ENCODE measurements around the gene ABCA7. TPM values are rescaled to one million over a fixed set of nuclear protein-coding genes. Genes with fewer than 3 reads are reported as not detected.

The ABCA7 gene
- total and polyA plus RNA-seq, 4 experiments from 2014 or later: 10.7 to 319 (median 162) TPM

DNA sequence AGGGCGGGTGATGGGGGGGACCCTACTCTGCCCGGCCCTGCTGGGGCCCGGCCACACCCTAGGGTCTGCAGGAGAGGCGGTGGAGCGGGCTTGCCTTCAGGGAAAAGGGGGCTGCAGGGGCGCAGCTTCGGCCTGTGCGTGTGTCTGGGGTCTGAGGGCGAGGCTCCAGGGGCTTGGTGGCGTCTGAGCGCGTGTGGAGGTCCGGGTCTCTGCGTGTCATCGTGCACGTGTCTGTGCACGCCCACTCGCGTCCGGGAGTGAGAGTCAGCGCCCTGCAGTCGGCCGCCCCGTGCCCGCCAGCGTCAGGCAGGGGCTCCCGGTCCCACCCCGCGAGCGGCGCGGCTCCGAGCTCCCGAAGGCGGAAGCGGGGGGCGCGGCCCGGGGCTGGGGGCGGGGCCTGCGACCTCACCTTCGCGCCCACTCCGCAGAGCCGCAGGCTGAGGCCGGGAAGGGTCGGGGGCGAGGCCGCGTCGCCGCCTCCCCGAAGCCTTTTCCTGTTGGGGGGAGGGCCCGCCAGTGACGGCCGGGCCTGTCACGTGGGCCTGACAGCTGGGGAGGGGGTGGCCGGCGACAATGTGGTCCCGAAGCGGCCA lies 26.9 kb downstream of the ABCA7 start, which contains the start of gene ARHGAP45:
Gene ARHGAP45, plus strand, starts transcription at position 420 of the 593 bp plus-strand sequence. CDS start 239 bp downstream, outside the sequence.
- ChIA-PET CTCF (ENCODE audit: partially characterized antibody) (interaction anchor here (0.7 to 5.7 kb wide), 17 partner anchors 9 to 199 kb away, joined by 3 to 219 read pairs (median 4); partner anchors contain the start of genes ABCA7 and CNN2), POLR2A (ENCODE audit: partially characterized antibody) (interaction anchor here (0.8 to 57.1 kb wide), 20 partner anchors 4 to 406 kb away, joined by 3 to 3893 read pairs (median 7); partner anchors contain the start of genes ABCA7, ARHGAP45, CIRBP and CNN2)
- H3K4me3 ChIP-seq (ENCODE audit: low read length in 2 of 2): peak within 1 kb of the TSS; percentile 85 to 92
- peak within 1 kb of the TSS; percentile 95 to 97 (median 96) for H3K27ac Mint-ChIP-seq
- H3K4me1 Mint-ChIP-seq: peaks cover 24 to 64% (median 42%) of the 10 kb centered on the region in 4 donors
- H3K27me3 Mint-ChIP-seq: no peaks in the 10 kb centered on the region
- no peaks in the 10 kb centered on the region for H3K27me3 ChIP-seq (ENCODE audit: insufficient read depth, low read length)
- H3K27ac ChIP-seq (ENCODE audit: low read depth, low read length): peak within 1 kb of the TSS; percentile 98
- peaks cover 0 to 5% (median 0%) of the 10 kb centered on the region in 8 donors for H3K9me3 Mint-ChIP-seq
- H3K4me1 ChIP-seq (ENCODE audit: insufficient read depth, low read length): peaks cover 59% of the 10 kb centered on the region
- peak within 1 kb of the TSS; percentile 88 to 97 (median 94) for H3K4me3 Mint-ChIP-seq
- intact Hi-C loops (cut with micrococcal nuclease): loop anchor here (1.0 to 2.0 kb wide), 4 partner anchors 26 to 46 kb away; partner anchors contain the start of genes GPX4, POLR2E, RNU6-2 and TMEM259
- peak; percentile 85 to 89 (median 87) for DNase-seq
- no peaks in the 10 kb centered on the region for H3K9me3 ChIP-seq (ENCODE audit: control insufficient read depth in 1 of 2, low read length in 2 of 2)
- H3K36me3 Mint-ChIP-seq: peaks cover 16 to 17% of the 10 kb centered on the region in 2 donors
- H3K36me3 ChIP-seq (ENCODE audit: insufficient read depth, low read length): peaks cover 8% of the 10 kb centered on the region

DNA sequence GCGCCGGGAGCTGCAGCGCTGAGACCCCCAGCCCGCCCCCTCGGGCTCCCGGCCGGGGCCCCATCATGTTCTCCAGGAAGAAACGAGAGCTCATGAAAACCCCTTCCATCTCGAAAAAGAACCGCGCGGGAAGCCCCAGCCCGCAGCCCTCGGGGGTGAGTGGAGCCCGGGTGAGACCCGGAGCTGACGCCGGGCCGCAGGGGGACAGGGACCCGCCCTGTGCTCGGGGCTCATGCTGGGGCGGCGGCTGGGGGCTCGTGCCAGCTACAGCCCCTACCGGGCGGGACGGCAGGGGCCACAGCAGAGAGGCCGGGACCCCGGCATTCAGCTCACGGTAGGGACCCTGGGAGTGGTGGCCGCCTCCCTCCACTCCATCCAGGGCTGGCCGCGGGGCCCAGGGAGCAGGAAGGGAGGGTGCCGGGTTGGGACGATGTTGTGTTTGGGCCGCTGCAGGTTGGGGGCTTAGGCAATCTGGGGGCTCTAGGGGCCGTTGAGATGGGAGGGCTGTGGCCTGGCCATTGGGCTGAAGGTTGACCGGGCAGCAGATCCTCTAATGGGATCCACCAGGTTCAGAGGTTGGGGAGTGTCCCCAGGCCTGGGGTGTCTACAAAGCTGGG lies 27.5 kb downstream of the ABCA7 start:
- H3K4me1 Mint-ChIP-seq: peaks cover 25 to 70% (median 46%) of the 10 kb centered on the region in 4 donors
- Histone ChIP-seq H3K4me3 (ENCODE audit: low read length in 2 of 2) (peak overlapping the region; percentile 85 to 92), H3K27me3 (ENCODE audit: insufficient read depth, low read length) (no peaks in the 10 kb centered on the region), H3K27ac (ENCODE audit: low read depth, low read length) (peak overlapping the region; percentile 98), H3K9me3 (ENCODE audit: control insufficient read depth in 1 of 2, low read length in 2 of 2) (no peaks in the 10 kb centered on the region), H3K4me1 (ENCODE audit: insufficient read depth, low read length) (peaks cover 65% of the 10 kb centered on the region), H3K36me3 (ENCODE audit: insufficient read depth, low read length) (peaks cover 15% of the 10 kb centered on the region)
- H3K27ac Mint-ChIP-seq: peak overlapping the region; percentile 93 to 97 (median 96)
- ChIA-PET CTCF (ENCODE audit: partially characterized antibody) (interaction anchor here (0.7 to 5.7 kb wide), 16 partner anchors 9 to 199 kb away, joined by 3 to 219 read pairs (median 4); partner anchors contain the start of gene ABCA7), POLR2A (ENCODE audit: partially characterized antibody) (interaction anchor here (0.6 to 57.1 kb wide), 27 partner anchors 4 to 406 kb away, joined by 3 to 3893 read pairs (median 6); partner anchors contain the start of genes ABCA7, ARHGAP45, CIRBP and CNN2)
- DNase-seq: peak; percentile 81 to 94 (median 83)
- intact Hi-C loops (cut with micrococcal nuclease): loop anchor here (1.0 to 2.0 kb wide), 4 partner anchors 26 to 47 kb away; partner anchors contain the start of genes GPX4, POLR2E, RNU6-2 and TMEM259
- no peaks in the 10 kb centered on the region for H3K27me3 Mint-ChIP-seq
- H3K9me3 Mint-ChIP-seq: peaks cover 0 to 5% (median 0%) of the 10 kb centered on the region in 8 donors
- peak overlapping the region; percentile 88 to 97 (median 94) for H3K4me3 Mint-ChIP-seq
- peaks cover 22 to 23% of the 10 kb centered on the region in 2 donors for H3K36me3 Mint-ChIP-seq

DNA sequence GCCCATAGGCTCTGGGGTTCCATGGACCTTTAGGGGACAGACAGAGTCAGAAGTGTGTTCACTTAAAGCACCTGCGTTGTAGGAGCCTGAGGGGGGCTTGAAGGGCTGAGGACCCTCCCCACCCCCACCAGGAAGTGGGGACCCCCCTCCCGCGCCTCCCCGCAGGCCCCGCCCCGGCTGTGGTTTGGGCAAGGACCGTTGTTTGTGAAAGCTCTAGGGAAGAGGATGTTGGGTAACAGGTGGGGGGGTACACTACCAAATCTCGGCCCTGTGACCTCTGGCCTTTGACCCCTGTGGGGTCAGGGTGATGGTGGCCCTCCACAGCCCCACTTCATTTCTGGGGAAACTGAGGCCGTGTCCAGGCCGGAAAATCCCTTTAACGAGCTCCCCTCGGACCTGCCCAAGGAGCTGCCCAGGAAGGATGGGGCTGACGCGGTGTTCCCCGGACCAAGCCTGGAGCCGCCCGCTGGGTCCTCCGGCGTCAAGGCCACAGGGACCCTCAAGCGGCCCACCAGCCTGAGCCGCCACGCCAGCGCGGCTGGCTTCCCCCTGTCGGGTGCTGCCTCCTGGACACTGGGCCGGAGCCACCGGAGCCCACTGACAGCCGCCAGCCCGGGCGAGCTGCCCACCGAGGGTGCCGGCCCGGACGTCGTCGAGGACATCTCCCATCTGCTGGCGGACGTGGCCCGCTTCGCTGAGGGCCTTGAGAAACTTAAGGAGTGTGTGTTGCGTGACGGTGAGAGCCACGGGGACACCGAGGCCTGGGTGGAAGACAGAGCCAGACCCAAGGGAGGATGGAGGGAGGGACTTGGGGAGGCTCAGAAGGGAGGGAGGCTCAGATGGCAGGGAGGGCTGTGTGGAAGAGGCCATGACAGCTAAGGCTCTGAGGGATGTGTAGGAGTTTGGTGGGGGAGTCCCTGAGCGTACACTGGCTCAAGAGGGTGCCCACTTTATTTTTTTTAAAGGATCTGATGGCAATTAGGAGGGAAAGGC lies 28.4 kb downstream of the ABCA7 start:
- peaks cover 74% of the 10 kb centered on the region for H3K4me1 ChIP-seq (ENCODE audit: insufficient read depth, low read length)
- no peaks in the 10 kb centered on the region for H3K27me3 Mint-ChIP-seq
- H3K4me1 Mint-ChIP-seq: peaks cover 30 to 71% (median 51%) of the 10 kb centered on the region in 4 donors
- ChIA-PET CTCF (ENCODE audit: partially characterized antibody) (interaction anchor here (0.7 to 5.7 kb wide), 14 partner anchors 10 to 198 kb away, joined by 3 to 219 read pairs (median 4); no protein-coding TSS in a partner anchor), POLR2A (ENCODE audit: partially characterized antibody) (interaction anchor here (0.6 to 57.1 kb wide), 22 partner anchors 5 to 407 kb away, joined by 3 to 3893 read pairs (median 6); partner anchors contain the start of genes ABCA7, ARHGAP45, CIRBP and CNN2)
- H3K9me3 ChIP-seq (ENCODE audit: control insufficient read depth in 1 of 2, low read length in 2 of 2): no peaks in the 10 kb centered on the region
- peaks cover 25 to 31% of the 10 kb centered on the region in 2 donors for H3K36me3 Mint-ChIP-seq
- H3K4me3 ChIP-seq (ENCODE audit: low read length in 2 of 2): peak overlapping the region; percentile 85 to 92
- peak; percentile 72 to 79 (median 75) for DNase-seq
- intact Hi-C loops (cut with micrococcal nuclease): loop anchor here (1.0 kb wide), 1 partner anchor 9 kb away; no protein-coding TSS in a partner anchor
- no peaks in the 10 kb centered on the region for H3K27me3 ChIP-seq (ENCODE audit: insufficient read depth, low read length)
- peak overlapping the region; percentile 98 for H3K27ac ChIP-seq (ENCODE audit: low read depth, low read length)
- H3K4me3 Mint-ChIP-seq: peak overlapping the region; percentile 88 to 97 (median 96)
- H3K36me3 ChIP-seq (ENCODE audit: insufficient read depth, low read length): peaks cover 23% of the 10 kb centered on the region
- peaks cover 0 to 4% (median 0%) of the 10 kb centered on the region in 8 donors for H3K9me3 Mint-ChIP-seq
- H3K27ac Mint-ChIP-seq: peak overlapping the region; percentile 93 to 98 (median 97)

DNA sequence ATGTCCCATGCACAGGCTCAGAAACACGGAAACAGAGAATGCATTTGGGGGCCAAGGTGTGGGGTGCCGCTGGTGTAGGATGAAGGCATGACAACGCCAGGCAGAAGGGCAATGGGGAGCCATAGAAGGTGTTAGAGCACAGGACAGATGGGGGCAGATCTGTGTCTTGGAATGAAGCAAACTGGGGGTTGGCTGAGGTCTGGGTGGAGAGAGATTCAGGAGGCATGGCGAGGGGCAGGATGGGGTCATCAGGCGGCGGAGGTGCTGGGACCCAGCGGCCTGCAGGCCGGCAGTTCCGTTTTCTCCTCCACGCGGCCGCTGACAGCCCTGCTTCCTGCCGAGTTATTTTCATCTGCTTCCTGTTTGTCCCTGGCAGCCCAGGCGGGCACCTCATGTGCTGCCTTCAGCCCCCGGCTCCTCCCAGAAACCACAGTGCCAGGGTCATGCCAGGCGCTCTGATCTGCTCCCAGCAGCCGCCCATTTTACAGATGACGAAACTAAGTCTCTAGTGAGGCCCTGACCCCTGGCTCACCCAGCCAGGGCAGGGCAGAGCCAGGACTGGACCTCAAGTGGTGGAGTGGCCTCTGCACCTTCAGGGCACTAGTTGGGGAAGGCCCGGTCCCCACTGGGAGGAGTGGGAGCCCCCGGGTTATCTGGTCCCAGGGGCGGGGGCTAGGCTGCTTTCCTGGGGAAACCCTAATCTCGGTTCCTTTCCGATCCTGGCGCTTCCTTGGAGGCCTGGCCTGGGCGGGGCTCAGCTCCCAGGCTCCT lies 29.3 kb downstream of the ABCA7 start:
- peak overlapping the region; percentile 85 to 92 for H3K4me3 ChIP-seq (ENCODE audit: low read length in 2 of 2)
- no peaks in the 10 kb centered on the region for H3K9me3 ChIP-seq (ENCODE audit: control insufficient read depth in 1 of 2, low read length in 2 of 2)
- peak; percentile 79 to 89 (median 82) for DNase-seq
- Mint-ChIP-seq H3K9me3 (peaks cover 0 to 5% (median 0%) of the 10 kb centered on the region in 8 donors), H3K4me1 (peaks cover 31 to 67% (median 50%) of the 10 kb centered on the region in 4 donors), H3K36me3 (peaks cover 25 to 33% of the 10 kb centered on the region in 2 donors), H3K4me3 (peak overlapping the region; percentile 88 to 97 (median 96)), H3K27ac (peak overlapping the region; percentile 90 to 98 (median 96)), H3K27me3 (no peaks in the 10 kb centered on the region)
- H3K27ac ChIP-seq (ENCODE audit: low read depth, low read length): peak overlapping the region; percentile 98
- H3K36me3 ChIP-seq (ENCODE audit: insufficient read depth, low read length): peaks cover 32% of the 10 kb centered on the region
- intact Hi-C loops (cut with micrococcal nuclease): loop anchor here (1.0 kb wide), 1 partner anchor 8 kb away; no protein-coding TSS in a partner anchor
- ChIA-PET POLR2A (ENCODE audit: partially characterized antibody) (interaction anchor here (0.5 to 57.1 kb wide), 12 partner anchors 6 to 200 kb away, joined by 3 to 3893 read pairs (median 9); partner anchors contain the start of genes ABCA7, ARHGAP45, CIRBP and CNN2), CTCF (ENCODE audit: partially characterized antibody) (interaction anchor here (1.3 to 5.7 kb wide), 2 partner anchors 13 to 175 kb away, joined by 3 to 219 read pairs; no protein-coding TSS in a partner anchor)
- peaks cover 78% of the 10 kb centered on the region for H3K4me1 ChIP-seq (ENCODE audit: insufficient read depth, low read length)
- no peaks in the 10 kb centered on the region for H3K27me3 ChIP-seq (ENCODE audit: insufficient read depth, low read length)

DNA sequence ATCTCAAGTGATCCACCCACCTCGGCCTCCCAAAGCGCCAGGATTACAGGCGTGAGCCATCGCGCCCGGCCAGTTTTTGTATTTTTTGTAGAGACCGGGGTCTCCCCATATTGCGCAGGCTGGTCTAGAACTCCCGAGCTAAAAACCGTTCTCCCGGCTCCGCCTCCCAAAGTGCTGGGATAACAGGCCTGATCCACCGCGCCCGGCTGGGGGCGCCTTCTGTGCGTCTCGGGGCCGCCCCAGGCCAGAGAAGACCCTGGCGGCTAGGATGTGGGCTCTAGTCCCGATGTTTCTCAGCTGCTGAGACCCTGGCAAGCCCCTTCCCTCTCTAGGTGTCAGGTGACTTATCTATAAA lies 30.6 kb downstream of the ABCA7 start:
- no peak for DNase-seq
- Histone ChIP-seq H3K4me1 (ENCODE audit: insufficient read depth, low read length) (peaks cover 75% of the 10 kb centered on the region), H3K36me3 (ENCODE audit: insufficient read depth, low read length) (peaks cover 38% of the 10 kb centered on the region), H3K4me3 (ENCODE audit: low read length in 2 of 2) (no peak overlapping the region), H3K9me3 (ENCODE audit: control insufficient read depth in 1 of 2, low read length in 2 of 2) (no peaks in the 10 kb centered on the region), H3K27ac (ENCODE audit: low read depth, low read length) (peak overlapping the region; percentile 98), H3K27me3 (ENCODE audit: insufficient read depth, low read length) (no peaks in the 10 kb centered on the region)
- peak overlapping the region in 3 of 8 donors; percentile 8 to 95 (median 25) for H3K4me3 Mint-ChIP-seq
- H3K4me1 Mint-ChIP-seq: peaks cover 25 to 60% (median 44%) of the 10 kb centered on the region in 4 donors
- peaks cover 0 to 5% (median 0%) of the 10 kb centered on the region in 8 donors for H3K9me3 Mint-ChIP-seq
- peak overlapping the region in 4 of 7 donors; percentile 43 to 98 (median 74) for H3K27ac Mint-ChIP-seq
- intact Hi-C loops (cut with micrococcal nuclease): no loop called here
- CTCF ChIA-PET (ENCODE audit: partially characterized antibody): interaction anchor here (1.4 kb wide), 1 partner anchor 48 kb away, joined by 4 read pairs; no protein-coding TSS in a partner anchor
- H3K36me3 Mint-ChIP-seq: peaks cover 27 to 34% of the 10 kb centered on the region in 2 donors
- POLR2A ChIA-PET (ENCODE audit: partially characterized antibody): interaction anchor here (1.3 to 57.1 kb wide), 5 partner anchors 7 to 69 kb away, joined by 3 to 3893 read pairs (median 1029); partner anchors contain the start of genes ABCA7, ARHGAP45, CNN2 and GPX4
- H3K27me3 Mint-ChIP-seq: no peaks in the 10 kb centered on the region

All from CD4-positive, alpha-beta memory T cell (primary cell).